CD4-positive, CD25-positive, alpha-beta regulatory T cell (primary cell): ENCODE data around the gene WNK2. TPM values are rescaled to one million over a fixed set of nuclear protein-coding genes. Genes with fewer than 3 reads are reported as not detected.

Source experiments
- ATAC-seq, 2 donors: fragments of 150-1000 bp; cut with Tn5 transposase; one replicate each; pipeline ENCODE4 v1.10.0; 2021; ENCODE audit warnings: low read depth in 2 of 2, moderate number of reproducible peaks in 2 of 2, moderate library complexity in 1 of 2
- DNase-seq, 3 donors: peaks; one replicate each; pipeline versions ENCODE4 v3.0.0 to v3.0.0-alpha.2; 2012 to 2022; ENCODE audit warnings: mixed read lengths in 1 of 3
- H3K27ac ChIP-seq: one replicate; pipeline ENCODE4 v1.7.0; 2013; ENCODE audit warnings: mild to moderate bottlenecking, low read length; ENCODE audit not compliant: insufficient read depth, poor library complexity, severe bottlenecking
- H3K27me3 ChIP-seq: one replicate; pipeline ENCODE4 v1.7.0; 2013; ENCODE audit warnings: low read length; ENCODE audit not compliant: control insufficient read depth, insufficient read depth
- H3K36me3 ChIP-seq: one replicate; pipeline ENCODE4 v1.7.0; 2013; ENCODE audit warnings: mild to moderate bottlenecking, low read length, moderate library complexity; ENCODE audit not compliant: control insufficient read depth, insufficient read depth
- H3K4me1 ChIP-seq: 2 replicates; pipeline ENCODE4 v1.7.0; 2013; ENCODE audit warnings: mild to moderate bottlenecking, low read length; ENCODE audit not compliant: insufficient read depth, control insufficient read depth, poor library complexity, severe bottlenecking
- H3K4me3 ChIP-seq: one replicate; pipeline ENCODE4 v1.7.0; 2013; ENCODE audit warnings: low read depth, mild to moderate bottlenecking, low read length, moderate library complexity
- H3K9me3 ChIP-seq, 2 experiments: 1 replicate in 1 of 2; 2 replicates in 1 of 2; pipeline ENCODE4 v1.7.0; 2013; ENCODE audit warnings: low read length in 2 of 2, mild to moderate bottlenecking in 1 of 2, moderate library complexity in 1 of 2; ENCODE audit not compliant: control insufficient read depth in 2 of 2
- H3K27ac Mint-ChIP-seq, 3 donors: one replicate each; pipeline ENCODE4 v1.8.0; 2020 to 2022; ENCODE audit warnings: mild to moderate bottlenecking in 3 of 3, mixed read lengths in 3 of 3, moderate library complexity in 2 of 3
- H3K27me3 Mint-ChIP-seq: one replicate; pipeline ENCODE4 v1.8.0; 2022; ENCODE audit warnings: mild to moderate bottlenecking, mixed read lengths
- H3K36me3 Mint-ChIP-seq: one replicate; pipeline ENCODE4 v1.8.0; 2020; ENCODE audit warnings: mixed read lengths
- H3K4me1 Mint-ChIP-seq, 4 donors: one replicate each; pipeline ENCODE4 v1.8.0; 2020 to 2022; ENCODE audit warnings: mixed read lengths in 4 of 4, mild to moderate bottlenecking in 1 of 4
- H3K4me3 Mint-ChIP-seq, 4 donors: one replicate each; pipeline ENCODE4 v1.8.0; 2020 to 2022; ENCODE audit warnings: mild to moderate bottlenecking in 4 of 4, mixed read lengths in 4 of 4, moderate library complexity in 3 of 4
- H3K9me3 Mint-ChIP-seq, 7 donors: one replicate each; pipeline ENCODE4 v1.8.0; 2020 to 2022; ENCODE audit warnings: mixed read lengths in 7 of 7, mild to moderate bottlenecking in 3 of 7, moderate library complexity in 2 of 7
- polyA plus RNA-seq, 4 donors: library from polyadenylated mRNA; unstranded; fragments of 300-500 nt; fragmentation: Illumina TruSeq; gene quantifications; one replicate each; pipeline ENCODE4 v1.2.3, GENCODE V29; 2021
- total RNA-seq: library from RNA; stranded (reverse); gene quantifications from one replicate; pipeline ENCODE4 v1.2.3, GENCODE V29; 2022

Gene WNK2
- total and polyA plus RNA-seq, 5 donors from 2014 or later = 0.22 TPM; not detected in 4

DNA sequence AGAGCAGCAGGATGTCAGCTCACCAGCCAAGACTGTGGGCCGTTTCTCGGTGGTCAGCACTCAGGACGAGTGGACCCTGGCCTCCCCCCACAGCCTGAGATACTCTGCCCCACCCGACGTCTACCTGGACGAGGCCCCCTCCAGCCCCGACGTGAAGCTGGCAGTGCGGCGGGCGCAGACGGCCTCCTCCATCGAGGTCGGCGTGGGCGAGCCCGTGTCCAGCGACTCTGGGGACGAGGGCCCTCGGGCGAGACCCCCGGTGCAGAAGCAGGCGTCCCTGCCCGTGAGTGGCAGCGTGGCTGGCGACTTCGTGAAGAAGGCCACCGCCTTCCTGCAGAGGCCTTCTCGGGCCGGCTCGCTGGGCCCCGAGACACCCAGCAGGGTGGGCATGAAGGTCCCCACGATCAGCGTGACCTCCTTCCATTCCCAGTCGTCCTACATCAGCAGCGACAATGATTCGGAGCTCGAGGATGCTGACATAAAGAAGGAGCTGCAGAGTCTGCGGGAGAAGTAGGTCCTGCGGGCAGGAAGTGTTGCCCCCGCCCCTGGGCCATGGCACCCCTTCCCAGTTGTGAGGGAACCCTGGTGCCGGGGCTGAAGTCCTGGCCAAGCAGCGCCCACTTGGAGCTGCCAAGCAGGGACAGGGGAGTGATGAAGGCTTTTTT is 108.9 kb downstream of the WNK2 start:
- Histone ChIP-seq H3K4me3 (no peak overlapping the region), H3K4me1 (peaks cover 3% of the 10 kb centered on the region), H3K9me3 (no peaks in the 10 kb centered on the region), H3K36me3 (no peaks in the 10 kb centered on the region), H3K27me3 (no peaks in the 10 kb centered on the region), H3K27ac (no peak overlapping the region)
- Mint-ChIP-seq H3K9me3 (peaks cover 0 to 2% (median 0%) of the 10 kb centered on the region in 7 donors), H3K4me3 (no peak overlapping the region), H3K27me3 (no peaks in the 10 kb centered on the region), H3K36me3 (no peaks in the 10 kb centered on the region), H3K4me1 (peaks cover 0 to 22% (median 8%) of the 10 kb centered on the region in 4 donors), H3K27ac (no peak overlapping the region)
- no peak for DNase-seq
- no peak for ATAC-seq

DNA sequence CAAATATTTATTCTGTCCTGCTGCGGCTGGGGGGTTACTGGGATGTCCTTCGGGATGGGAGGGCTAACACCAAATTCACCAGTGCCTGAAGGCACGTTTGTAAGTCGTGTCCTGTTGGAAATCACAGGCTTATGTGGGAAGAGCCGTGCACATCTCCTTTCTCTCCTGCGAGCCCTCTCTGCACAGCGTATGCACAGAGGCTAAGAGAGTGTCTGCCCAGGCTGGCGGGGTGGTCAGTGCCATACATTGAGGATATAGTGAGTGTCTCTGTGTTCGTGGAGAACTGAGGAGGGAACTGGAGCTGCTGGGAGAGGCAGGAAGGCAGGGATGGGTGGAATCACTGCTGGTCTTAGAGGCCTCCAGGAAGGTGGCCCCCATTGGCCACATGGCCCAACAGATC is 110.1 kb downstream of the WNK2 start:
- Histone ChIP-seq H3K4me3 (no peak overlapping the region), H3K27me3 (no peaks in the 10 kb centered on the region), H3K27ac (no peak overlapping the region), H3K36me3 (no peaks in the 10 kb centered on the region), H3K4me1 (peaks cover 3% of the 10 kb centered on the region), H3K9me3 (no peaks in the 10 kb centered on the region)
- Mint-ChIP-seq H3K36me3 (no peaks in the 10 kb centered on the region), H3K9me3 (peaks cover 0 to 2% (median 0%) of the 10 kb centered on the region in 7 donors), H3K27me3 (no peaks in the 10 kb centered on the region), H3K27ac (peak overlapping the region in 2 of 3 donors; percentile 78 to 80), H3K4me1 (peaks cover 0 to 29% (median 9%) of the 10 kb centered on the region in 4 donors), H3K4me3 (no peak overlapping the region)
- no peak for DNase-seq
- ATAC-seq = no peak

DNA sequence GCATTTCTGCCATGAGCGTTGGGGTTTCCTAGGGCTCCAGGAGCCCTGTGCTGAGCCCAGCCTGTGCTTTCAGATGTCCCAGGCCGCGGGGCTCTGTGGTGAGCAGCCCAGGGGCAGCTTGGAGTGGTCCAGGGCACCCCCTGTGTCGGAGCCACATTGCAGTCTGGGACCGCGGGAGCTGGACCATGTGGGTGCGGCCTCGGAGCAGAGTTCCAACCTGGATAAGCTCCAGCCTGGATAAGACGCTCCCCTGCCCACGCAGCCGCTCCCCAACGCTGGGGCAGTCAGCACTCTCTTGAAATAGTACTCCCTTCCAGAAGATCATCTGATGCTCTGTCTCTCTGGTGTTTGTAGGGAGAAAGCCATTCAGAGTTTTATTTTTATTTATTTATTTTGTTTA is 111.1 kb downstream of the WNK2 start:
- Mint-ChIP-seq H3K27me3 (no peaks in the 10 kb centered on the region), H3K4me1 (peaks cover 0 to 27% (median 9%) of the 10 kb centered on the region in 4 donors), H3K36me3 (no peaks in the 10 kb centered on the region), H3K4me3 (no peak overlapping the region), H3K27ac (peak overlapping the region in 1 of 3 donors; percentile 78), H3K9me3 (peaks cover 0 to 2% (median 0%) of the 10 kb centered on the region in 7 donors)
- no peaks in the 10 kb centered on the region for H3K36me3 ChIP-seq
- DNase-seq (no peak), ATAC-seq (no peak)
- H3K4me1 ChIP-seq = peaks cover 3% of the 10 kb centered on the region
- no peaks in the 10 kb centered on the region for H3K27me3 ChIP-seq
- no peak overlapping the region for H3K4me3 ChIP-seq
- no peak overlapping the region for H3K27ac ChIP-seq
- H3K9me3 ChIP-seq = no peaks in the 10 kb centered on the region

DNA sequence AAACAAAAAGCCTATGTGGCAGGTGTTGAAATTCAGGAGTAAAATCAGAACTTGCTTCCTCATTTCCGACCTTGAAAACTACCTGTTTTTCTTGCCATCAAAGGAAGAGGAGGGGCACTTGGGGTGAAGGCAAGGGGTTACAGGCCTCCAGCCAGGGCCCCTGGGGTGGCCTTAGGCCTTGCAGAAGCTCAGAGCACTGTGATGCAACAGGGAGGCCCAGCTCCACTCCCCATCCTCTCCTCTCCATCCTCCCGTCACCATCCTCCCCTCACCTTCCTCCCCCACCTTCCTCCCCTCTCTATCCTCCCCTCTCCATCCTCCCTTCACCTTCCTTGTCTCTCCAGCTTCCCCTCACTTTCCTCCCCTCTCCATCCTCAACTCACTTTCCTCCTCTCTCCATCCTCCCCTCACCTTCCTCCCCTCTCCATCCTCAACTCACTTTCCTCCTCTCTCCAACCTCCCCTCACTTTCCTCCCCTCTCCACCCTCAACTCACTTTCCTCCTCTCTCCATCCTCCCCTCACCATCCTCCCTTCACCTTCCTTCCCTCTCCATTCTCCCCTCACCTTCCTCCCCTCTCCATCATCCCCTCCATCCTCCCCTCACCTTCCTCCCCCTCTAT is 111.6 kb downstream of the WNK2 start:
- ATAC-seq (no peak), DNase-seq (peak in 1 of 3 donors; percentile 55)
- Histone ChIP-seq H3K9me3 (no peaks in the 10 kb centered on the region), H3K27ac (no peak overlapping the region), H3K4me3 (no peak overlapping the region), H3K4me1 (peaks cover 3% of the 10 kb centered on the region), H3K27me3 (no peaks in the 10 kb centered on the region), H3K36me3 (no peaks in the 10 kb centered on the region)
- Mint-ChIP-seq H3K4me3 (no peak overlapping the region), H3K27ac (no peak overlapping the region), H3K36me3 (no peaks in the 10 kb centered on the region), H3K9me3 (peaks cover 0 to 2% (median 0%) of the 10 kb centered on the region in 7 donors), H3K27me3 (no peaks in the 10 kb centered on the region), H3K4me1 (peaks cover 0 to 27% (median 9%) of the 10 kb centered on the region in 4 donors)

DNA sequence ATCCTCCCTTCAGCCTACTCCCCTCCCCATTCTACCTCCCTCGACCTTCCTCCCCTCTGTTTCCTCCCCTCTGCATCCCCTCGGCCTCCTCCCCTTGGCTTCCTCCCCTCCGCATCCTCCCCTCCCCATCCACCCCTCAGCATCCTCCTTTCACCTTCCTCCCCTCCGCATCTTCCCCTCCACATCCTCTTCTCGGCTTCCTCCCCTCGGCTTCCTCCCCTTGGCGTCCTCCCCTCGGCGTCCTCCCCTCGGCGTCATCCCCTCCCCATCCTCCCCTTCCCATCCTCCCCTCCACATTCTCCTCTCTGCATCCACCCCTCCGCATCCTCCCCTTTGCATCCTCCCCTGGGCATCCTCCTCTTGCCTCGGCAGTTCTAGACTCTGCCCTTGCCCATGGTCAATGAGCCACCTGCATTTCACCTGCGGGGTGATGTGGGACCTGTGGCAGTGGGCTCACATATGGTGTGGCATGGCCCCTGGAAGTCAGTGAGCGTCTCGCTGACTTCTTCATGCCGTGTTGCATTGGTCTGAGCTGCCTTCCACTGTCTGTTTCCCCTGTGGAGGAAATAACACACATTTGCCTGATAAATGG is 113.0 kb downstream of the WNK2 start:
- no peaks in the 10 kb centered on the region for H3K9me3 ChIP-seq
- peak overlapping the region in 1 of 3 donors; percentile 89 for H3K27ac Mint-ChIP-seq
- H3K36me3 Mint-ChIP-seq = no peaks in the 10 kb centered on the region
- ATAC-seq = no peak
- H3K27me3 ChIP-seq = no peaks in the 10 kb centered on the region
- no peaks in the 10 kb centered on the region for H3K27me3 Mint-ChIP-seq
- H3K9me3 Mint-ChIP-seq = peaks cover 0 to 2% (median 0%) of the 10 kb centered on the region in 7 donors
- H3K4me1 Mint-ChIP-seq = peaks cover 0 to 31% (median 9%) of the 10 kb centered on the region in 4 donors
- peaks cover 3% of the 10 kb centered on the region for H3K4me1 ChIP-seq
- H3K27ac ChIP-seq = no peak overlapping the region
- H3K4me3 ChIP-seq = no peak overlapping the region
- DNase-seq = peak in 1 of 3 donors; percentile 46
- no peak overlapping the region for H3K4me3 Mint-ChIP-seq
- H3K36me3 ChIP-seq = no peaks in the 10 kb centered on the region

DNA sequence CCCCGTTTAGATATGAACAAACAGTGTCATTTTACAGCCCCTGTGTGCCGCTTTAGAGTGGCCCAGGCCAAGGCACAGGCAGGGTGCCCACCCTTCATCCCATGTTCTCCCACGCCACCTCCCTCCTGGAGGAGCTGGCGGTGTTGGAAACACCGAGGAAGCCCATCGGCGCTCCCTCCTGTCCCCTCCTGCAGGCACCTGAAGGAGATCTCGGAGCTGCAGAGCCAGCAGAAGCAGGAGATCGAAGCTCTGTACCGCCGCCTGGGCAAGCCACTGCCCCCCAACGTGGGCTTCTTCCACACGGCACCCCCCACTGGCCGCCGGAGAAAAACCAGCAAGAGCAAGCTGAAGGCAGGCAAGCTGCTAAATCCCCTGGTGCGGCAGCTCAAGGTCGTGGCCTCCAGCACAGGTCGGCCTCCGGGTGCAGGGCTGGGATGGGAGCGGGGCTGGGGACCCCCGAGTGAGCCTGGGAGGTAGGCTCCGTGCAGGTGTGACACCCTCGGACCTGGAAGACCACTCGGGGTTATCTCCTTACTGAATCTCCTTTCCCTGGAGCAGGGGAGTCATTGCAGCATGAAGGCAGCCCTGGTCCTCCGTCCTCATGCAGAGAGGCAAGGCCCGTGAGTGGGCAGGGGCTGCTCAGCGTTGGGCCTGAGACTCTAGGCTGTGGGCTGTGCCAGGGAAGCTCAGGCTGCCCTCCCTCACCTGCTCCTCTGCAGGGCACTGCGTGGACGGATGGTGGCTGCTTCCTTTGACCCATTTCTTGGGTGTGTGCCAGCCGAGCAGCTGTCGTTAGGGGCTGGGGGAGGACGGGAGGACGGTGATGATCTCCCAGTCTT is 113.9 kb downstream of the WNK2 start:
- H3K27me3 Mint-ChIP-seq = no peaks in the 10 kb centered on the region
- Histone ChIP-seq H3K27me3 (no peaks in the 10 kb centered on the region), H3K27ac (no peak overlapping the region), H3K9me3 (no peaks in the 10 kb centered on the region), H3K4me3 (no peak overlapping the region), H3K36me3 (no peaks in the 10 kb centered on the region), H3K4me1 (peaks cover 3% of the 10 kb centered on the region)
- H3K4me1 Mint-ChIP-seq = peaks cover 0 to 39% (median 9%) of the 10 kb centered on the region in 4 donors
- DNase-seq (no peak), ATAC-seq (no peak)
- H3K9me3 Mint-ChIP-seq = peaks cover 0 to 2% (median 0%) of the 10 kb centered on the region in 7 donors
- no peaks in the 10 kb centered on the region for H3K36me3 Mint-ChIP-seq
- peak overlapping the region in 2 of 3 donors; percentile 23 to 56 for H3K27ac Mint-ChIP-seq
- no peak overlapping the region for H3K4me3 Mint-ChIP-seq
